CD1c-positive myeloid dendritic cell (primary cell): ENCODE results near the gene GDPD2.
"Not testable (repeated sequence)": the region's sequence is repeated elsewhere in the genome, so short reads cannot be mapped to it uniquely, and the experiment has no call there.

Experiments
- DNase-seq: peaks from one replicate; pipeline ENCODE4 v3.0.0-alpha.2; 2016; ENCODE audit errors: extremely low spot score

GDPD2 gene, protein sequence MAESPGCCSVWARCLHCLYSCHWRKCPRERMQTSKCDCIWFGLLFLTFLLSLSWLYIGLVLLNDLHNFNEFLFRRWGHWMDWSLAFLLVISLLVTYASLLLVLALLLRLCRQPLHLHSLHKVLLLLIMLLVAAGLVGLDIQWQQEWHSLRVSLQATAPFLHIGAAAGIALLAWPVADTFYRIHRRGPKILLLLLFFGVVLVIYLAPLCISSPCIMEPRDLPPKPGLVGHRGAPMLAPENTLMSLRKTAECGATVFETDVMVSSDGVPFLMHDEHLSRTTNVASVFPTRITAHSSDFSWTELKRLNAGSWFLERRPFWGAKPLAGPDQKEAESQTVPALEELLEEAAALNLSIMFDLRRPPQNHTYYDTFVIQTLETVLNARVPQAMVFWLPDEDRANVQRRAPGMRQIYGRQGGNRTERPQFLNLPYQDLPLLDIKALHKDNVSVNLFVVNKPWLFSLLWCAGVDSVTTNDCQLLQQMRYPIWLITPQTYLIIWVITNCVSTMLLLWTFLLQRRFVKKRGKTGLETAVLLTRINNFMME

DNA sequence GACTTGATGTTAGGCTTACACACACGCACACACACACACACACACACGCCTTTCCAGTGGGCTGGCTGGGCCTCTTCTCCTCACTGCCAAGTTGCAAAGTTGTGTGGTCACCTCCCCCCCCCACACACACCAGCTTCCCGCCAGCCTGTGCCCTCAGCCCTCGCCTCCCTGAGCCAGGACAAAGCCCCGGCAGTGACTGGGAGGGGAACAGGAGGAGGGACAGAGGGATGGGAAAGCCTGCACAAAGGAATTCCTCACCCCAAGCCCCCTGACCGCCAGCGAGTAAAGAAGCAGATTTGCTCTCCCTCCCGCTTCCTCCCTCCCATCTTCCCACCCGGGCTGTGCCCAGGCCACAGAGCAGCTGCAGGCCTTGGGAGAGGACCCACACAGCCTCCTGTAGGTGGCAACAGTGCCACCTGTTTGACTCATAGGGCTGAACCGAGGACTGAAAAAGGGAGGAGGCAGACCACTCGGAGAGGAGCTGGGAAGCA is at the start of gene GDPD2:
TSS of gene GDPD2 (plus strand) at position 464 of the 491 bp plus-strand sequence. CDS start 1,671 bp downstream, outside the sequence.
- no peak for DNase-seq

DNA sequence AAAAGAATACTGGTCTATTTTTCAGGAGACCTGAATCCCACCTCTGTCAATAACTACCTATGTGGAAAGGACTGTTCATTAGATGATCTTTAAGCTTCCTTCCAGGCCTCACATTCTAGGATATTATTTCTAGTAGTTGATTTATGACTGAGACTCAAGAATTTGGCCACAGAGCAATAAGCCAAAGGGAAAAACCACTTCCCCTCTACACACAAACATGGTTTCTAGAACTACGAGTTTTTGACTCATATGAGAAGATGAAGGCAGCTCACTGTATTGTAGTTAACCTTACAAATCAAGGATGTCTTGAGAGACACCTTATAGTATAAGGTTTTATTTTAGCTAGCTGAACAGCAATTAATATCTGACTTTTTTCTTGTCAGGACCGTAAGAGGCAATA is 36.9 kb upstream of the GDPD2 start:
- DNase-seq = no peak

DNA sequence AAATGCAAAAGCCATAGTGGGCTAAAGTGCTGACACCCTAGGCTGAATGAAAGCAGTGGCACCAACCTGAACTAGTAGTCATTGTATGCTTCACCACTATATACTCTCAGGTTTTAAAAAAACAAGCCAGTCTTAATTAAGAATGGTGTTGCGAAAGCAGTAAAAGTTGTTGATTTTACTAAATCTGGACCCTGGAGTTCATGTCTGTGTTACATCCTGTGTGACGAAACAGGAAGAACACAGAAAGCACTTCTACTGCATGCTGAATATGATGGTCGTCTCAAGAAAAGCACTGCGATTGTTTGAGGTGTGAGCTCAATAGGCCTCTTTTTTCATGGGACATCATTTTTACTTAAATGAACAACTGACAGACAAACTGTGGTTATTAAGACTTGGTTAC is 24.2 kb upstream of the GDPD2 start:
- peak; percentile 32 for DNase-seq

DNA sequence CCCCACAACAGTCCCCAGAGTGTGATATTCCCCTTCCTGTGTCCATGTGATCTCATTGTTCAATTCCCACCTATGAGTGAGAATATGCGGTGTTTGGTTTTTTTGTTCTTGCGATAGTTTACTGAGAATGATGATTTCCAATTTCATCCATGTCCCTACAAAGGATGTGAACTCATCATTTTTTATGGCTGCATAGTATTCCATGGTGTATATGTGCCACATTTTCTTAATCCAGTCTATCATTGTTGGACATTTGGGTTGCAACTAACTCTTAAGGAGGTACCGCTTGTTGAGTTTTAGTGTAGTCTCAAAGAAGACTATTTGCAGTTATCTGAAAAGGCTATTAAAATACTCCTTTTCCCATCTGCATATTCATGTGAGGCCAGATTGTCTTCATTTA is 22.9 kb upstream of the GDPD2 start:
- not testable (repeated sequence) for DNase-seq

DNA sequence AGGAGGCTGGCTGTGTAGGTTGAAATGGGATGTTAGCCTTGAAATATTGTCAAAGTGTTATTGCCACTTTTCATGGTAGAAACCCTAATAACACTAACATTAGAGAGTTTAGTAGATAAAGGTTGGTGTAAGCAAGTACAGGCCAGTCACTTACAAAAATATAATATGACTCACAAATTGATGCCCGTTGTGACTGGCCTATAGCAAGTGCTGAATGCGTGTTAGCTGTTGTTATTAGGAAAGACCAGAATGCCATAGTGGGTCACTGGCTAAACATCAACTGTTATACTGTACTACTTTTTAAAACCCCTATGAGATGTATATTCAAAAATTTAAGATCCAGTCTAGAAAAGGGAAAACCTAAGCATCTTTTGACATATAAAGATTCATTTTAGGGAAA is 20.4 kb upstream of the GDPD2 start:
- DNase-seq = no peak

DNA sequence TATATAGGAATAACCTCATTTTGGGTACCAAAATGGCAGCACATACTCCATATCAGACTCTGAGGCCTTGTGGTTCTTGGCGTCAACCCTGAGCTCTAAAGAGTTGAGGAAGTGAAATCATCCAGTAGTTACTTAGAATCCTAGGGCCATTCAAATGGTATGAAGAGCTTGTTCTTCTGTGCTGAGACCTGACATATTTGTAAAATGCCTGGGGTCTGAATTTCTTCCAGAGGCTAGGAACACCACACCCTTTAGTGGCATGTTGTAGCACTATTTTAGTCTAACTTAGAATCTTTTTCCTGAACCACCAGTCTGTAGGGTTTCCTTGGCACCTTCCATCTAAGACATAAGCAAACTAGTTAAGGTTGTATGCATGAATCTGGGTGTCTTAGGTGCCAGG is 18.1 kb upstream of the GDPD2 start:
- no peak for DNase-seq

DNA sequence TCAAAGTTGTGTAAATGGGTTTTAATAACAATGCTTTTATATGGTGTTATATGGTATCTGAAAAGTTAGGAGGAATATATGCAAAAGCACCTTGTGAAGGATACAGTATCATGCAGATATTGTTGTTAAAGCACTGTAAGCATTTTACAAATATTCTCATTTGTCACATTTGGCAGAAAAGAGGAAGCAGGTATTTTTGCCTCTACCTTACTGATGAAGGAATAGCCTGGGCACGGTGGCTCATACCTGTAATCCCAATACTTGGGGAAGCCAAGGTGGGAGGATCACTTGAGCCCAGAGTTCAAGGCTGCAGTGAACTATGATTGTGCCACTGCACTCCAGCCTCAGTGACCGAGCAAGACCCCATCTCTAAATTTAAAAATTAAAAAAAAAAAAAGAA is 12.2 kb upstream of the GDPD2 start:
- DNase-seq = no peak

DNA sequence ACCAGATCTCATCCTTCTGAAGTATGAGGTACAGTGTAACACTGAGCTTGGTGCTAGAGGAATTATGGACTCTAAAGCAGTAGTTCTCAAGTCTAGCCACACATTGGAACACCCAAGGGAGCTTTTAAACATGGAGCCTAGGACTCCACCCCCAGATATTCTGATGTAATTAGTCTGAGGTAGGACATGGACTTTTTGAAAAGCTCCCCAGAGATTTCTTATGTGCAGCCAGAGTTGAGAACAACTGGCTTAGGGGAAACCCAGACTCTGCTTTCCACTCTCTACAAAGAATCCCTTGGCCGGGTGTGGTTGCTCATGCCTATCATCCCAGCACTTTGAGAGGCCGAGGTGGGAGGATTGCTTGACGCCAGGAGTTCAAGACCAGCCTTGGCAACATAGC is 11.6 kb upstream of the GDPD2 start:
- DNase-seq = no peak

DNA sequence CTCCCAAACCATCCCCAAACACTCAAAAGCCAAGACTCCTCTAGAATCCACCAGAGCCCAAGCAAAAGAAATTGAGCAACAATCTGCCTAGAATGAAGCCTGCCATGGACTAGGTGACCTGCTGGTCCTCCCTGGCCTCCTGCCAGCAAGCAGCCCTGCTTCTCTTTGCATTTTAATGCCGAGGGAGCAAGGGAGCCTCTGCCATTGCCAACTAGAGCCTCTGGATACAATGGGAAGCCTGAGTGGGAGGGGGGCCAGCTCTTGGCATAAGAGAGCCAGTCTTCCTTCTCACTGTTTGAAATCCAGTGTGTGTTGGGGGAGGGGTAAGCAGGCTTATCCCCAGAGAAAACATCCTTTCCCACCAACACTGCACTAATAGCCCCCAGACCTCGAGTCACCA is 1.5 kb upstream of the GDPD2 start:
- no peak for DNase-seq

DNA sequence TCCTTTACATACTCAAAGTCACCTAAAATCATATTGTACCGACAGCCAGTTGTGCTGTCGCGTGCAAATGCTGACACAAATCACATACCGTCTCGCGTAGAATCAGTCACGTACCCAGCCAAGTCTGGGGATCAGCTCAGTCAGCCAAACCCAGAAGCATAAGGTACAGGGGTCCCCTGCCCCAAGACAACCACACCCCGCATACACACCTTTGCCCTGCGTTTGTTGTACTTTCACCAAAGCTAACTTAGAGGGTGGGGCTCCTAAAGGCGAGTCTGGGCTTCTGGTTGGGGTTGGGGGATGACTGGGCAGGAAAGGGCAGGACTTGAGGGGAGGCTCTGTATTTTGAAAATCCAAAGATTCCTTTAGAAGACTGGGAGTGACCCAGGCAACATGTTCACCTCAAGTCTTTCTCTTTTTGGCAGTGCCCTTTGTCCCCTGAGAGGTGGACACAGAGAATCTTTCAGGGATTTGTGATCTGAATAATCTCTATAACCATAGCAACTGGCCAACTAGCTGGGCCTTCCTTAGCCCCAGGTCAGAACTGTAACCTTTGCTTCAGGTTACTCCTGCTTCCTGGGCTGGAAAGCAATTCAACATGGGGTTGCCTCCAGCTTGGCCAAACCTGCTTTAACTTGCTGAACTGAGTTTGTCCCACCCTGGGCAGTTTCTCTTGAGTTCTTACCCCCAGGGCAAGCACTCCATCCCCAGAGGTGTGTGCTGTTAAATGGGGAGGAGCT is 992 bp downstream of the GDPD2 start:
- no peak for DNase-seq

DNA sequence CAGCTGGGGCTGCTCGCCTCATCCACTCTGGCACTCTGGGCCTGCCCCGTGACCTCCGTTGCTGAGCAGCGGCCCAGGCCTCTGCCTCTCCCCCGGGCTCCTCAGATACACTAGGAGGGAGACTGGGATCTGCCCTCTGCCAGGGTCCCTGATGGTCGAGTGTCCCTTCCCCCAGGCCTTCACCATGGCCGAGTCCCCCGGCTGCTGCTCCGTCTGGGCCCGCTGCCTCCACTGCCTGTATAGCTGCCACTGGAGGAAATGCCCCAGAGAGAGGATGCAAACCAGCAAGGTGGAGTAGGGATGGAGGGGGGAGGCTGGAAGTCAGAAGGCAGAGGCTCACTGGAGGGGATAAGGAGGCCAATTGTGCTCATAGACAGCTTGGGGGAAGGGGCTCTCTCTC is 1.7 kb downstream of the GDPD2 start:
- no peak for DNase-seq

DNA sequence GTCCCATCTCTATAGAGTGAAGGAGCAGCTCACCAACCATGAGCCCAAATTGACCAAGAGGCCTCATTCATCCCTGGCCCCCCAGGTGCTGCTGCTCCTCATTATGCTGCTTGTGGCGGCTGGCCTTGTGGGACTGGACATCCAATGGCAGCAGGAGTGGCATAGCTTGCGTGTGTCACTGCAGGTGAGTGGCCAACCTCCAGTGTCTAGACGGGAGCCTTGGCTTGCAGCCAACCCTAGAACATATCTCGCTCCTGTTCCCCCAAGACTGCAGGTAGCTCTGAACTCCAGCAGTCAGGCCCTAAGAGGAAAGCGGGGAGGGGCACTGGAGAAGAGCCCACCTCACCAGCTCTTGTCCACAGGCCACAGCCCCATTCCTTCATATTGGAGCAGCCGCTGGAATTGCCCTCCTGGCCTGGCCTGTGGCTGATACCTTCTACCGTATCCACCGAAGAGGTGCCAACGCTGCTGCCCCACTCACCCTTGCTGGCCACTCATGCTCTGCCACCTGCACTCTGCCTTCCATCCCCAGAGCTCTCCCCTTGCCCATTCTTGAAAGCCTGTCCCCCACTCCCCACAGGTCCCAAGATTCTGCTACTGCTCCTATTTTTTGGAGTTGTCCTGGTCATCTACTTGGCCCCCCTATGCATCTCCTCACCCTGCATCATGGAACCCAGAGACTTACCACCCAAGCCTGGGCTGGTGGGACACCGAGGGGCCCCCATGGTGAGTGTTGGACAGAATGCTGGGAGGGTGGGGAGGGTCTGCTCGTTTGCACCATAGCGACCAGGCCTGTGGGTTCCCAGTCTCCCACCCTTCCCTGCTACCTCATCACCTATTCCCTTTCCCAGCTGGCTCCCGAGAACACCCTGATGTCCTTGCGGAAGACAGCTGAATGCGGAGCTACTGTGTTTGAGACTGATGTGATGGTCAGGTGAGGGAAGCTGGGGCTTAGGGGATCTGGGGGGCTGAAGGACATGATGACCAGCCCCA is 3.5 kb downstream of the GDPD2 start:
- DNase-seq = no peak

DNA sequence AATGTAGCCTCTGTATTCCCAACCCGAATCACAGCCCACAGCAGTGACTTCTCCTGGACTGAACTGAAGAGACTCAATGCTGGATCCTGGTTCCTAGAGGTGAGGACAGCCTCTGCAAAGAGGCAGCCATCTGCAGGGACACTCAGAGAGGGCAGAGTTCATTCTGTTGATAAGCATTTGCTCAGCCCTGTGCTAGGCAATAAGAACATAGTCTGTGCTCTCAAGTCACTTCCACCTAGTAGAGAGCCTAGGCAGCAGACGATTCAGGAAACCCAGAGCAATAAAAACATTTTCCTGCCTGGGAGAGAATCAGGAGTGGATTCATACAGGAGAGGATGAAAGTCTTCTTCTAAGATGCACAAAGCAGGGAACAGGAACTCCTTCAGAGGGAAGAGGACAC is 4.3 kb downstream of the GDPD2 start:
- no peak for DNase-seq

DNA sequence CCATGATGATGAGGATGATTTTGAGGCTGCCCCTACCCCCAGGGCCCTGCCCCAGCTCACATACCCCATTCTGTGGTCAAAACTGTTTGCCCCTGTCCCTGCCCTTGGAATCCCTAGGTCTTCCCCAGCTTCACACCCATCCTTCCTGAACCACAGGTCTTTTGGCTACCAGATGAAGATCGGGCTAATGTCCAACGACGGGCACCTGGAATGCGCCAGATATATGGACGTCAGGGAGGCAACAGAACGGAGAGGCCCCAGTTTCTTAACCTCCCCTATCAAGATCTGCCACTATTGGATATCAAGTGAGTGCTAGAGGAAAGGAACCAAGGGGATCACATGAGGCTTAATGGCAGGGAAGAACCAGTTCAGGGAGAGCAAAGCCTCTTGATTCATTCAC is 6.6 kb downstream of the GDPD2 start:
- DNase-seq = no peak

DNA sequence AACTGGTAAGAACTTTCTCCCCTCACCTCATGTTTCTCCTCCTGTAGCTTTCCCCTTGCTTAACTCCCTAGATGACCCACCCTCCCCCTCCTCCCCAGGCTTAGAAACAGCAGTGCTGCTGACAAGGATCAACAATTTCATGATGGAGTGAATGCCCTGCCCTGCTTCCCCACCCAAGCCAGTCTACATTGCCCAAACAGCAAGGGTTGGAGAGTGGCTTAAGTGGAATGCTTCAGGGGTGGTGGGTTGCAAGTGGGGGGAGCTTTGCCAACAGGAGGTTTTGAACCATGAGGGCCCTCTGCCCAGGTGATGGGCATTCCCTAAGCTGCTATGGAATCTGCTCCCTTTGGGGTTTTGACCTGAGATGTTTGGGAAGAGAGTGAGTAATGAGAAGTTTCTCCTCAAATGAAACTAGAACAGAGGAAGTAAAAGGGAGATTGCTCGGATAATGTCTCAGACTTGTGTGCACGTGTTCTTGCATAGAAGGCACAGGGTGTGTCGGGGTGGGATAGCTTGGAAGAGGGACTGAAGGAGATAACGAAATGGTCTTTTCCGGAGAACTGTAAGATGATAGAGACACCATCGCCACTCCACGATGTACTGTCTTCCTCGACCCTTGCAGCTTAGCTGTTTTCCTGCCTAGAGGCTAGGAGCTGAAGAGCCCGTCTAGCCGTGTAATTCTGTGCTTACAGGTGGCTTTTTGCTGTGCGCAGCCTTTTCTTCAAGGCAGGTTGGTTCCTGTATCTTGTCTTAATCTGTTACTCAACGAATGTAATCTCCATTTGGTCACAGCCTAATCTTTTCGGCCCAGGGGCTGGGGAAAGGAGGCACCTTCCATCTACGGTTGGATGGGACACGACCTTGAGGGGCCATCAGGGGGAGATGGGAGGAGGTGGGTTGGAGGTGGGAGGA is 10.1 kb downstream of the GDPD2 start:
- DNase-seq = peak; percentile 1

DNA sequence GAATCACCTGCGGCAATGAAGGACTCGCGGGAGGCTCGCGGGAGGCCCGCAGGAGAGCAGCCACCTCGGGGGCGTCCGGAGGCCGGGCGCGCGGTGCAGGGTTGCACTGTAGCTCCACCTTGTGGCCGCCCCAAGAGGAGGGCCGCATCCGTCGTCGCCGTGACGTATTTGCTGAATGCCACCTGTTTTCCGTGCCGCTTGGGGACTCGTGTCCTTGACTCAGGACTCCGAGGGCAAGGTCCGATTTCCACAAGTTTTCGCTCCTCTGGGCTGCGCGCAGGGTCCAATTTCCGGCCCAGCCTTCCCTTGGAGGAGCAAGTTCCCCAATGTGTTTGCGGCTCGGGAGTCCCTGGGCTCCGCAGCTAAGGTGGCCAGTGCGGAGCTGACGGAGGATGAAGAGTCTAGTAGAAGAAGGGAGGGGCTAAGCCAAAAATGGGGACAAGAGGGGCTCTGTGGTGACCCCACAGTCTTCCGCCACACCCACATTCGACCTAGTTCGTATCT is 10.8 kb downstream of the GDPD2 start:
- DNase-seq = peak; percentile 62

DNA sequence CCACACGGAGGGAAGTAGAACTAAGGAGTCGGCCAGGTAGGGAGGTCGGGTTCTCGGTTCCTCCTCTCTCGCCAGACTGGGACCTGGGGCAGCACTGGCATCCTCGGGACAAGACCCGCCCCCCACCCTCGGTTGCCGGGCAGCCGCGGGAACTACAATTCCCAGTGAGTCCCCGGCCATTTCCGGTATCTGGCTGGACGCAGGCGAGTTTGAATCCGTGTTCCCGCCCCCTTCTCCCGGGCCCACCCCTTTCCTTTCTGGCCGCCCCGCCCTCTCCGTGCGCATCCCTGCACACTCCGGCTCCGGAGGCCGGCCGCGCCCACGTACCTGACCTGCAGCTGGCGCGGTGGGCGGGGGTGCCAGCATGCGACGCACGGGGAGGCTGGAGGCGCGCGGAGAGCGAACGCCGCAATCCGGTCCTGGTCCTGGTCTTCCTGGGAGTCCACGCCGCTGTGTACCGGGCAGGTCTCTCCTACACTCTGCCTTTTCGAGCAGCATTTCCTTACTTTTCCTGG is 11.3 kb downstream of the GDPD2 start:
- peak; percentile 65 for DNase-seq

DNA sequence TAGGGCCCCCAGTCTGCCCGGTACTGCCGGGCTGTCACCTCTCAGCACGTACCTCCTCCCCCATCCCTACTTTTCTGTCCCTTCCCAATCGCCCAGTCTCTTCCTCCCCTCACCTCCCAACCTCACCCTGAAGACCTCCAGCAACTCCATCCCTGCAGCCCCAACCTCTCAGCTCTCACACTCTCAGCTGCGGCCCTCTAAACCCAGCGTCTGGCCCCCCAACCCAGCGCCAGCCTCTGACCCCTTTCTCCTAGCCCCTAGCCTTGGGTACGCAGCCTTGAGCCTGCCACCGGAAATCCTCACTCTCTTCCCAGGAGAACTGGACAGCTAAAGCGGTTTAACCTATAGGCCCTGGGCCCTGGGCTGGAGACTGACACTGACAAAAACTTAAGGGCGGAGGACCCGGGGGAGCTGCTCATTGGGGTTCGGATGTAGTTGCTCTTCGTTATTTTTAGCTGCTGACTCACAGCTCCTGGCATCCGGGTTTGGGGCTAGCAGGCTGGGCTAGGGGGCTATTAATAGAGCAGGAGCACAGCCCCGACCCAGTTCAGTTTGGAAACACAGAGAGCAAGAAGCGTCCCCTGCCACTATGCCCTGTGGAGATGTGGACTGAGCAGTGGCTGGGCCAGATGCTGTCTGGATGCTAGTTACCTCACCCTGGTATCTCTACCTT is 11.9 kb downstream of the GDPD2 start:
- DNase-seq = no peak

DNA sequence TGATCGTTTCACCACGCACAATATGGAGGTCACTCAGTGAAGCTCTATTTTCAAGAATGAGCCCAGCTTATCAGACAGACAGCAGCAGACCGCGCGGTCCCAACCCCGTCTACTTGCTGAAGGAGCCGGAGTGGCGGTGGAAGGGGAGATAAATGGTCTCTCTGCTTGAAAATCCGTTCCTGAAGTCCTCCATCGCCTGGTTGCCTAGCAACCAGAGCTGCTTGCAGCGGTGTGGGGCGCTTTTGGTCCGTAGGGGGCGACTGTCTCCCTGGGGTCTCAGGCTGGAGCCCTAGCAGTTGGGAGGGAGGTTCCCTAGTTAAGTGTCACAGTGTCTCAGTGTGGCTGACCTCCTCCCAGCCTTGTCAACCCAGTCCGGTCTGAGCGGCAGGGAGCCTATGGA is 13.2 kb downstream of the GDPD2 start:
- peak; percentile 3 for DNase-seq

DNA sequence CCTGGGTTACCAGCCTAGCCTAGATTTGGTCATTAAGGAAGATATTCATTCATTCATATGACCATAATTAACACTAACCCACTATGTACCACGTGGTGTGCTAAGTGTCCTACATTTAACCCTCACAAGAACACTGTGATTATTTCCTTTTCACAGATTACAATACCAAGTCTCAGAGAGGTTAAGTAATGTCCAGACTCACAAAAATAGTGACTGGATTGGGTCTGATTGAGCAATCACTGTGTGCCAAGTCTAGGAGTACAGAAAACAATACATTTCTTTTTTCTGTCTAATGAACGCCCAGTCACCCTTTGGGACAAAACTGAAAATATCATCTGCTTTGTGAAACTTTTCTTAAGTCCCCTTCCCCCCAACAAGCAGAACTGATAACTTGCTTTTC is 13.9 kb downstream of the GDPD2 start:
- DNase-seq = no peak
